HG03175 (cell line): ENCODE results near the gene IL37.
"Not testable (repeated sequence)": the region's sequence is repeated elsewhere in the genome, so short reads cannot be mapped to it uniquely, and the experiment has no call there.

Source experiments
- ATAC-seq: cut with Tn5 transposase; IDR thresholded peaks from one replicate; pipeline ENCODE4 v1.9.1; 2021; ENCODE audit warnings: mild to moderate bottlenecking, moderate library complexity; ENCODE audit not compliant: unreplicated experiment

IL37 gene

DNA sequence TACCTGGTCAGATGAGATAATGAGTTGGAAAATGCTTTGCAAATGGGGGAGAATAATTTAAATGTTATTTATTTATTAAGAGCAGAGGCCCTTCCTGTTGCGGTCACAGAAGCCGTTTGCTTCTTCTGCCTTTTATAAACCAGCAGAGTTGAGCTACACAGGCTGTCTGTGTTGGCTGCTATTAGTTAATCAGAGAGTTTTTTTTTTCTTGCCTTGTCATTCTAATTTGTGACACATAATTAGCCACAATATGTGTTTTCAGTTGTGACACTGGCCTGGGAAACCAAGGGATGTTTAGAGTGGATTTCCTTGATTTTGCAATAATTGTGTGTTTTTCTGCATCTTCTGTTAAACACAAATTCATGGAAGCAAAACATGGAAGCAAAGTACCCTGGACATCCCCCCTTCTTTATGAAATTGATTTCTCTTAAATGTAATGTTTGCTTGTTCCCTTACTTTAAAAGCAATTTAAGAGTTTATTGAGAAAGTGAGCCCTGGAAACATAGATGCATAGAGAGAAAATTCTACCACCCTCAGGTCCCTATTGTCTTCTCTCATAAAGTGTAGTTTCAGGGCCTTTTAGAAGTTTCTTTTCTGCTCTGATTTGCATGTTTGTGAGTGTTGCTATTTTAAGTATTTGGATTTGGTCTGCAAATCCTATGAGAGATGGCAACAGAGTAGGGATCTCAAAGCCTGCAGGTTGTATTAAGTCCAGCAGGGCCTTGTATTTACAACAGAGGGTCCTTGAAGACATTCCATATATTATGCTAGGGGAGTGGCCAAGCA is 22.8 kb upstream of the IL37 start:
- no peak for ATAC-seq

DNA sequence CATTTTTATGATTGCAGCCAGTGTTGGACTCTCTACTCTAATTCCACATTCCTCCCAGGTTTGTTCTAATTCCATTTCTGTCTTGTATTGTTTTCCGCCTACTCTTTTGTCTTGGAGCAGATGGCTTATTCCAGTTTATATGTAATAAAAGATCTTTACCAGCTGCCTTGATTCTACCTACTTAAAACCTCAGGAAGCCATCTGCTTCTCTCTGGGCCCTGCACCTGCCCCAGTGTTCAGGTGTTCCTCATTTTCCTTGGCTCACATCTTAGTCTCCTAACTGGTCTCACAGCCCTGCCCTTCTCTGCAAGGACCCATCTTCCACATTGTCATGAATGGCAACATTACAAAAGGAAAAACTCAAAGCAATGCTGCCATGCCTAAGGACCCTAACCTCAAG is 21.0 kb upstream of the IL37 start:
- ATAC-seq: no peak

GRCh38 chr2:112891385-112891831 is 19.6 kb upstream of the IL37 start:
- no peak for ATAC-seq

- no peak for ATAC-seq
These were observed 17.2 kb upstream of the IL37 start for GRCh38 chr2:112893752-112894151.

DNA sequence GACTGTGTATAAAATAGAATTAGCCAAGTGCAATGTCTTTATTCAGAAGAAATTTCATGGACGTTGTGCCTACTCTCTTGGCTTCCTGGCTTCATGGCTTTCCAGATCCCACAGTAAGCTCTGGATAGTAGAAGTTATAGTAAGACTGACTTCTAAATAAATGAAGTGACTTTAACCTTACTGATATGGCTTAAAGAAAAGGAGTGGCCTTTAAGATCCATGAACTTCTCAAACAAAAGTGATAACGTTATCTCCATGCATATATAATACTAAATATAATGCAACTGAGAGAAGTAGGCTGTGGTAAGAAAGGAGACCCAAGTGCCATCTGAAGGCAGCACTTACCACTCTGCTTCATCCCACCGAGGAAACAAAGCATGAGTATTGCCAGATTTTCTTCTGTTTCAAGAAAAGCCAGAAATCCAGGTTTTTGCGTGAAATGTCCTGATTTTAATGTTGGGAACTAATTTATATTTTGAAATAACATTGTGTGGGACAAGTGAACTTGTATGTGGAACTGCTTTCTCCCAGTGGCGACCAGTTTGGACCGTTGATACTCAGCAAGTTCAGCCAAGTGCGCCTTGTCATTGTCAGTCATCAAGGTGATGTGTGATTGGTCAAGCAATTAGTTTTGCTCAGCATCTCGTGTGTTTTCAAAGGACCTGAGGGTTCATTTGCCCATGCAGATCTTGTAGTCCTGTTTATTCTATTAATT is 13.9 kb upstream of the IL37 start:
- ATAC-seq: no peak

DNA sequence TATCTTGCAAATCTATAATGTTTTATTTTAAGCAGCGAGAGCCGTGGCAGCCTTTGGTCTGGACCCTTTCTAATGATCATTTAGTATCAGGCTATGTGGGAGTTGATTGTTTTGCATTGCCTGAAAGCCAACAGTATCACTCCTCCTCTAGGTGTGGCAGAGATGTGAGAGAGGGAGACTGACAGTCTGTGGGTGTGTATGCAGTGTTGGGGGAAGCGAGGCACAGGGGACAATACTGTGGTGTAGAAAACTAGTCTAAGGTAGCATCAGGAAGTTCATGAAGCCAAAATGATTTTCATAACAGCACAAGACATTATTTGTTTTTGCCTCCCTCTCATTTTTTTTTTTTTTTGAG is 13.4 kb upstream of the IL37 start:
- ATAC-seq: no peak

DNA sequence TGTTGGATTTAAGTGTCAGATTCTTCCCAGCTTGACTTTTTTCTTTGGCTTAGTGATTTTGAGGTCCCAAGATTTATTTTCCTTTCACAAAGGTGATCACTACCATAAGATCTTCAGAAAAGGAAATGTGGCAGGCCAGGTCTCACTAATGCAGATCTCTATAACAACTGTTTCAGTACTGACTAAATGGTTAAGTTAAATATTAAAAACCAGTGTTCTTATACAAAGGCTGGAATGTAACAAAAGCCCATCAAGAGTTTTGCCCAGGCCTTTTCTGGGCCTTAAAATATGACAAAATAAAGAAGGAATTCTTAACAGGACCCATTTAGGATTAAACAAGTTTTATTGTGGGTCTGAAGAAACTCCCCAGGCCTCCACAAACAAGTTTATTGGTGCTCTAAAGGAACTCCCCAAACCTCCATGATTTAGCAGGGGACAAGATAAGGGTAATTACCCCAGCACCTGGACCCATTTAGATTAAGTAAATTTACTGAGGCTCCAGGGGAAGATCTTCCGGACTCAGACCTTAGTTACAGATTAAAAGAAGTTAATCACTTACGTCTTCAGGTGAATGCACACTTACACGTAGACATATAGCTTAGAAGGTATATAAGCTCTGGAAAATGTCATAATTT is 9.4 kb upstream of the IL37 start:
- not testable (repeated sequence) for ATAC-seq

DNA sequence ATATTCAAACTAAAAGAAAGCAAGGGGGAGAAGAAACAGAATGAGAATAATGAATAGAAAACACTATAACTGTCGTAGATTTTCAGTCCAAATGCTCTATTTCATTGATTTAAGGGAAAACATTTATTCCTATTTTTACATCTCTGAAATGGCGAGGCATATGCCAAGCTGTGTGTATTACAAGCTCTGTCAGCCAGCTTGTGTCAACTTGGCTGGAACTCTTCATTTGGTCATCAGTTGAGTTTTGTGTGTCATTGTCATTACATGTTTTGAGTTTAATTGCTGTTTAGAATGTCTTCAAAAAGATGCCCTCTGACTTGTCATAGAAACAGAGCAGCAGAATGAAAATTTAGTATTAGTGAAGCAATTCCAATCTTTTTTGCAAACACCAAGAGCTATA is 8.1 kb upstream of the IL37 start:
- no peak for ATAC-seq

GRCh38 chr2:112904883-112905282 is 6.1 kb upstream of the IL37 start:
- no peak for ATAC-seq

DNA sequence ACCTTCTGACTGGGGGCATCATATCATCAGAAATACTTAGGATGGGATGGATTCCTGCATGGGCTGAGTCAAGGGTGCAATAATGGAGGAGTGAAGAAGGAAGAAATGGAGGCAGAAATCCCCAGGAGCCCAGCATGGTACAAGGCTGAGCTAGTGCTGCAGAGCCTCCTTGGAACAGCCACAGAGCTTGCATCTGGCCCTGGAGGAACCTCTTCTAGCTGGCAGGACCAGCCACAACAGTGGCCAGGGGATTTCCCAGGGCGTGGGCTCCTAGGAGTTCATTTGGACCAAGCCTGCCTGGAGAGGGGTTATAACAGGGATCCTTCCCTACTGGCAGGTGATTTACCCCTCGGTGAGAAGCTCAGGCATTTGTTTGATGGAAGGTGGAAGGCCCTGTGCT is 4.7 kb upstream of the IL37 start:
- no peak for ATAC-seq

GRCh38 chr2:112907001-112907949 is 3.7 kb upstream of the IL37 start:
- ATAC-seq: no peak

- ATAC-seq: not testable (repeated sequence)
These were observed 2.4 kb upstream of the IL37 start for GRCh38 chr2:112908559-112908958.

GRCh38 chr2:112910219-112910618 is 746 bp upstream of the IL37 start:
- no peak for ATAC-seq

DNA sequence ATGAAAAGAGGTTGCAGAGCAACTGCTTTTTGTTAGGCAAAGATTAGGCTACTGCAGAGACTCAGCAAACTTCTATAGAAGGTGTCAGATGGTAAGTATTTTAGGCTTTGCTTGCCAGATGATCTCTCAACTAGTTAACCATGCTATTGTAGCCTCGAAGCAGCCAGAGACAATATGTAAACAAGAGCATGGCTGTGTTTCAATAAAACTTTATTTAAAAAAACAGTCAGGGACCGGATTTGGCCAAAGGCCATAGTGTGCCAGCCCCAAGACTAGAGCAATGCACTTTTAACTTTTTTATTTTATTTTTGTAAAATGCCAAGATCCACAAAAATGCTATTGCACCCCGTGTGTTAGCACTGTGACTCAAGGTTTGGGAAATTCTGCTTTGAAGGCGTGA is 1.4 kb downstream of the IL37 start:
- ATAC-seq: no peak

- no peak for ATAC-seq
These were observed 4.6 kb downstream of the IL37 start for GRCh38 chr2:112915300-112916144.

GRCh38 chr2:112916145-112916571 is 5.2 kb downstream of the IL37 start:
- ATAC-seq: no peak

GRCh38 chr2:112916625-112917247 is 5.8 kb downstream of the IL37 start:
- ATAC-seq: peak; percentile 46

DNA sequence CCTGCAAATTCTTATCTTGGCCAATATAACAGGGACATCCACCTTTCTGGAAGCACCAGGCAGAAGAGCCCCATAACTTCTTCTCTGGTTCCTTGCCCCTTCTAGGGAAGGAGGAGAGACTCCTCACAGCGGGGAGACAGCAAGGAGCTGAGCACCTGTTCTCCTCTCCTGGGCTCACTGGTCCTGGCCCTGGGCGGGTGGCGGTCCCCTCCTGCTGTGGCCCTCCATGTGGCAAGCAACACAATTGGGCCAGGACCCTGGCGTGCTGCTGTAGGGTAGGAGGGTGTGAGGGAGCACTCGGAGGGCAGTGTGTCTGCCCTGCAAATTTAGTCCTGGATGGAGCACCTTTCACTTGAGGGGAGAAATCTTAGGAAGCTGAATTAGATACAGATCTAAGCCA is 6.9 kb downstream of the IL37 start:
- no peak for ATAC-seq

DNA sequence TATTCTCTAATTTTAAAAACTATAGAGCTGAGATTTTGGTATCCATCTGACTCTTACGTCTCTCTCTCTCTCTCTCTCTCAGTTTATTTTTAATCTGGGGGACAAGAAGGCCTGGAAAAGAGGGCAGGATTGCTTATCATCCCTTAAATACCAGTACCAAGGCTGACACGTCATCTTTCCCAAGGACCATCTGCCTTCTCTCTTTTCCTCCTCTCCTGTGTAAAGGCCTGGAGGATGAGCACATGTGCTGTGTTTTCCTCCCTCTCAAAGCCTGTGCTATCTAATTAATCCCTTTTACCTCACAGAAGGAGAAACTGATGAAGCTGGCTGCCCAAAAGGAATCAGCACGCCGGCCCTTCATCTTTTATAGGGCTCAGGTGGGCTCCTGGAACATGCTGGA is 7.3 kb downstream of the IL37 start:
- no peak for ATAC-seq

DNA sequence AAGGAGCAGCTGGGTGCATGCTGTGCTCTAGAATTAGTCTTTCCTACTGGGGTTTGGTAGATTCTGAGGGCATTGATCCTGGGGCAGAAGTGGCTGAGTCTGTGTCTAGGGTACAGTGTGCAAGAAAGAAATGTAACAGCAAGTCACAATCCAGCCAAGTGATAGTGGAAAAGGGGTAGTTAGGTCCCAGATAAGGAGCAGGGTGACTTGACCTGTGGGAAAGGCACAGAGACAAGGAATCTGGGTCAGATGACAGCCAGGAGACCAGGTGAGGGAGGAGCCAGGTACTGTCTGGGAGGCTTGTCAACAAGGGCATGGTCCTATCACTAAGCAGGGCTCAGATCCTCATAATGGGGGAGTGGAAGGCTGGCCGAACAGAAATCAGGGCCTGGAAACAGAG is 8.1 kb downstream of the IL37 start:
- no peak for ATAC-seq
